Fibroblast of lung (primary cell): Measurements from ENCODE around the gene MS4A6E. TPM values are rescaled to one million over a fixed set of nuclear protein-coding genes. Genes with fewer than 3 reads are reported as not detected.
"Not testable (repeated sequence)": the region's sequence is repeated elsewhere in the genome, so short reads cannot be mapped to it uniquely, and the experiment has no call there.

Source experiments
- DNase-seq, 2 donors: peaks; one replicate each; pipeline versions ENCODE4 v3.0.0 to v3.0.0-alpha.2; 2010; ENCODE audit warnings: low read depth in 2 of 2
- H2AFZ ChIP-seq: 2 replicates; pipeline ENCODE4 v1.5.1; 2012; ENCODE audit warnings: low read length, control low read depth, inconsistent platforms
- H3K27ac ChIP-seq: 2 replicates; pipeline ENCODE4 v1.5.1; 2011; ENCODE audit warnings: low read length, control low read depth; ENCODE audit not compliant: insufficient read depth
- H3K27me3 ChIP-seq: 2 replicates; pipeline ENCODE4 v1.5.1; 2011; ENCODE audit warnings: mild to moderate bottlenecking, low read length; ENCODE audit not compliant: control insufficient read depth, insufficient read depth
- H3K36me3 ChIP-seq: 2 replicates; pipeline ENCODE4 v1.5.1; 2011; ENCODE audit warnings: low read length; ENCODE audit not compliant: control insufficient read depth, insufficient read depth
- H3K4me1 ChIP-seq: 2 replicates; pipeline ENCODE4 v1.5.1; 2011; ENCODE audit warnings: low read length; ENCODE audit not compliant: control insufficient read depth, insufficient read depth; ENCODE audit errors: extremely low read depth
- H3K4me2 ChIP-seq: 2 replicates; pipeline ENCODE4 v1.5.1; 2011; ENCODE audit warnings: low read length, control low read depth; ENCODE audit not compliant: insufficient read depth; ENCODE audit errors: extremely low read depth
- H3K4me3 ChIP-seq, 4 experiments: fragments of 200-600 bp in 1 of 4; sonication (generic) in 1 of 4; replicated peaks in 1 of 4; 2 replicates each; pipeline ENCODE4 v1.5.1; 2011 to 2016; ENCODE audit warnings: low read length in 4 of 4, low read depth in 3 of 4, mild to moderate bottlenecking in 3 of 4, control low read depth in 2 of 4, inconsistent platforms in 1 of 4, mixed read lengths in 1 of 4; ENCODE audit not compliant: insufficient read depth in 1 of 4; ENCODE audit errors: control extremely low read depth in 1 of 4
- H3K79me2 ChIP-seq: 2 replicates; pipeline ENCODE4 v1.5.1; 2012; ENCODE audit warnings: mild to moderate bottlenecking, low read length, inconsistent platforms; ENCODE audit not compliant: control insufficient read depth, insufficient read depth
- H3K9ac ChIP-seq: 2 replicates; pipeline ENCODE4 v1.5.1; 2011; ENCODE audit warnings: mild to moderate bottlenecking, low read length, control low read depth; ENCODE audit not compliant: insufficient read depth
- H3K9me3 ChIP-seq: 2 replicates; pipeline ENCODE4 v1.5.1; 2012; ENCODE audit warnings: low read depth, low read length; ENCODE audit not compliant: control insufficient read depth, insufficient read depth
- H4K20me1 ChIP-seq: 2 replicates; pipeline ENCODE4 v1.5.1; 2011; ENCODE audit warnings: low read length; ENCODE audit not compliant: control insufficient read depth, insufficient read depth; ENCODE audit errors: extremely low read depth
- CTCF ChIP-seq, 2 donors: IDR thresholded peaks in 1 of 2; conservative IDR thresholded peaks in 1 of 2; 1 replicate in 1 of 2; 2 replicates in 1 of 2; pipeline ENCODE4 v1.5.1; 2011 to 2012; ENCODE audit warnings: low read length in 2 of 2, control low read depth in 1 of 2, inconsistent platforms in 1 of 2, low read depth in 1 of 2, mild to moderate bottlenecking in 1 of 2
- EZH2 ChIP-seq: IDR thresholded peaks from 2 replicates; pipeline ENCODE4 v1.5.1; 2012; ENCODE audit warnings: low read length, control low read depth, mild to moderate bottlenecking; ENCODE audit errors: missing control alignments
- polyA plus RNA-seq, 2 donors: library from polyadenylated mRNA; depleted of rRNA in 1 of 2; stranded (reverse) in 1 of 2; unstranded in 1 of 2; fragments of >200 nt; gene quantifications; 2 replicates each; pipeline ENCODE4 v1.2.1, GENCODE V29; 2011 to 2012; ENCODE audit warnings: missing spikeins in 1 of 2
- total RNA-seq: library from RNA; depleted of rRNA; stranded (reverse); fragments of >200 nt; gene quantifications from 2 replicates; pipeline ENCODE4 v1.2.1, GENCODE V29; 2014

The MS4A6E gene
- total and polyA plus RNA-seq, 2 donors (not counting 1 experiment from before 2014, with no cell fraction given), result not detected

- Histone ChIP-seq H2AFZ (no peak overlapping the region), H3K4me1 (no peaks in the 10 kb centered on the region), H3K9me3 (no peaks in the 10 kb centered on the region), H3K27me3 (no peaks in the 10 kb centered on the region), H3K9ac (no peak overlapping the region), H3K4me2 (no peak overlapping the region), H3K27ac (no peak overlapping the region), H3K36me3 (no peaks in the 10 kb centered on the region), H3K79me2 (no peaks in the 10 kb centered on the region), H4K20me1 (no peaks in the 10 kb centered on the region), H3K4me3 (no peak overlapping the region)
- DNase-seq, result no peak
- no peak for TF ChIP-seq CTCF (conservative IDR thresholded peaks at IDR 0.05 in 1 of 2, IDR thresholded peaks at IDR 0.05 in 1 of 2; ENCODE audit: low read depth in 1 of 2, low read length in 2 of 2)
- TF ChIP-seq EZH2, result no peak
Measured at GRCh38 chr11:60282286-60282685, 44.8 kb upstream of the MS4A6E start.

- H3K79me2 ChIP-seq, H3K9ac ChIP-seq: not testable (repeated sequence)
Measured at GRCh38 chr11:60285411-60286126, 41.5 kb upstream of the MS4A6E start.

GRCh38 chr11:60288531-60288930, 38.5 kb upstream of the MS4A6E start:
- Histone ChIP-seq H3K9me3 (no peaks in the 10 kb centered on the region), H4K20me1 (no peaks in the 10 kb centered on the region), H3K79me2 (no peaks in the 10 kb centered on the region), H3K4me1 (no peaks in the 10 kb centered on the region), H3K27me3 (no peaks in the 10 kb centered on the region), H3K36me3 (no peaks in the 10 kb centered on the region), H3K4me3 (no peak overlapping the region), H3K27ac (no peak overlapping the region), H3K4me2 (no peak overlapping the region), H2AFZ (no peak overlapping the region), H3K9ac (no peak overlapping the region)
- no peak for DNase-seq
- TF ChIP-seq CTCF (conservative IDR thresholded peaks at IDR 0.05 in 1 of 2, IDR thresholded peaks at IDR 0.05 in 1 of 2; ENCODE audit: low read depth in 1 of 2, low read length in 2 of 2) (no peak), EZH2 (no peak)

More at GRCh38 chr11:60285411-60286126, 41.5 kb upstream of the MS4A6E start:
- H3K36me3 ChIP-seq, DNase-seq, H4K20me1 ChIP-seq, H3K27ac ChIP-seq, H3K4me3 ChIP-seq, H3K4me1 ChIP-seq, H2AFZ ChIP-seq, H3K27me3 ChIP-seq, H3K4me2 ChIP-seq, H3K9me3 ChIP-seq: not testable (repeated sequence)
